ENCODE results near the gene FSTL4. TPM values are rescaled to one million over a fixed set of nuclear protein-coding genes. Genes with fewer than 3 reads are reported as not detected.

The FSTL4 gene
- total RNA-seq, 6 donors from 2014 or later: 0.49 to 4.6 (median 1.1) TPM

- Histone ChIP-seq H3K4me1 (no peaks in the 10 kb centered on the region), H3K9me3 (no peaks in the 10 kb centered on the region), H3K4me3 (no peak overlapping the region), H3K36me3 (no peaks in the 10 kb centered on the region), H3K27me3 (no peaks in the 10 kb centered on the region), H3K27ac (no peak overlapping the region)
- no peak for TF ChIP-seq CTCF (IDR thresholded peaks at IDR 0.05)
- no peak for TF ChIP-seq POLR2AphosphoS5 (IDR thresholded peaks at IDR 0.05)
- TF ChIP-seq POLR2A (IDR thresholded peaks at IDR 0.05): no peak
- no peak for TF ChIP-seq EP300 (IDR thresholded peaks at IDR 0.05)
- DNase-seq: no peak
- 60 to 65% methylated on average over 1 to 5 of the region's 5 CpGs for WGBS, 2 donors
- no peak for ATAC-seq (ENCODE audit: low FRiP score in 2 of 2)
Observed at GRCh38 chr5:133403741-133404364, 208.5 kb downstream of the FSTL4 start.

- Histone ChIP-seq H3K36me3 (no peaks in the 10 kb centered on the region), H3K4me1 (no peaks in the 10 kb centered on the region), H3K4me3 (no peak overlapping the region), H3K27me3 (no peaks in the 10 kb centered on the region), H3K9me3 (no peaks in the 10 kb centered on the region), H3K27ac (no peak overlapping the region)
- TF ChIP-seq POLR2A (IDR thresholded peaks at IDR 0.05) (no peak), CTCF (IDR thresholded peaks at IDR 0.05) (no peak), POLR2AphosphoS5 (IDR thresholded peaks at IDR 0.05) (no peak), EP300 (IDR thresholded peaks at IDR 0.05) (no peak)
- 89 to 93% methylated on average over 12 of the region's 12 CpGs for WGBS, 2 donors
- no peak for ATAC-seq (ENCODE audit: low FRiP score in 2 of 2)
- no peak for DNase-seq
Observed at GRCh38 chr5:133402775-133403174, 209.6 kb downstream of the FSTL4 start.

DNA sequence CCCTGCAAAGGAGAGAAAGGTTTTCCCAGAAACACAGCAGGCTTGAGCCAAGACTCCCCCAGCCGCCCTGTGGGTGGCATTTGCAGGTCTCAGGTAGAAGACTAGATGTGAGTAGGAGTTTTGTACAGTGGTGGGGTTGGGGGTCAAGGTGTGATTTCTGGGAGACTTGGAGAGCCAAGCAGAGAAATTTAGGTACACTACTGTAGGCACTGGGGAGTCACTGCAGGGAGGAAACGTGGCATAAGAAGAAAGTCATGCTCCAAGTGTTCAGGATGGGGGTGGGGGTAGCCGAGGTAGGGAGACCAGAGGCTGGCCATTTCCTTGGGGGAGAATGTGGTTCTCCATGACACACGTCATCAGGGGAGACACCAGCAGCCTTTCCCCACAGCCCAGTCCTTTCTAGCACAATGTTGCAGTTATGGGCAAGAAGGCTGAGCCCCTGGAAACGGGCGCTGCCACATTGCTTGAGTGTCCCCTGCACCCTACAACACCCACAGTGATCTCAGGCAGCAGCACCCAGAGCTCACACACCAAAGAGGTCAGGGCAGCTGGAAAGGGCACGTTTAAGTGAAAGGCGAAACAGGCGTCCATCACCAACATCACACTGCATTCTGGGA lies 210.5 kb downstream of the FSTL4 start:
- H3K9me3 ChIP-seq: no peaks in the 10 kb centered on the region
- H3K36me3 ChIP-seq: no peaks in the 10 kb centered on the region
- no peak overlapping the region for H3K4me3 ChIP-seq
- no peaks in the 10 kb centered on the region for H3K27me3 ChIP-seq
- TF ChIP-seq POLR2A (IDR thresholded peaks at IDR 0.05): no peak
- no peak for TF ChIP-seq EP300 (IDR thresholded peaks at IDR 0.05)
- no peak for TF ChIP-seq CTCF (IDR thresholded peaks at IDR 0.05)
- no peak for TF ChIP-seq POLR2AphosphoS5 (IDR thresholded peaks at IDR 0.05)
- peaks cover 0 to 1% (median 0%) of the 10 kb centered on the region in 4 donors for H3K4me1 ChIP-seq
- H3K27ac ChIP-seq: no peak overlapping the region
- ATAC-seq (ENCODE audit: low FRiP score in 2 of 2) (no peak), DNase-seq (no peak)
- WGBS, 2 donors: 81 to 83% methylated on average over 9 of the region's 9 CpGs

DNA sequence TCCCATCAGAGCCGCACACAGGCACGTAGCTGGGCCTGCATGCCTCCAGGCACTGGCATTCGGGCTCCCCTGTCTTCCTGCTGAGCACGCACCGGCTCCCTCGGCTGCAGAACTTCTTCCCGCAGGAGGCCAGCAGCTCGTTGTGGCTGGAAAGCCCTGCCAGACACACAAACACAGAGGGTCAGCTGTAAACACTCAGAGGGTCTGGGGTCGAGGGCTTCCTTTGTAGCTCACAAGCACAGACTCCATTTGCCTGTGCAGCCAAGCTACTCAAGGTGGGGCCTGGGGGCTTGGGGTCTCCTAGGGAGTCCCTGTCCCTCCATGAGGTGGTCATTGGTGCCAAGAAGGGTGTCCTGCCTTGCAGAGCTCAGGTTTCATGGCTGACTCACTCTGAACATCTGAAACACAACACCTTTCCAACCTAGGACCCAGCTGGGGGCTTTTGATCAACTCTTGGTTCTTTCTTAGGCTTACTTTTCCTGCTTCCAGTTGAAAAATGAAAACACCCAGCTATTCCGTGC lies 211.4 kb downstream of the FSTL4 start:
- no peaks in the 10 kb centered on the region for H3K27me3 ChIP-seq

More for the DNA sequence above, 211.4 kb downstream of the FSTL4 start:
- H3K4me1 ChIP-seq: peaks cover 0 to 4% (median 0%) of the 10 kb centered on the region in 4 donors
- DNase-seq (no peak), ATAC-seq (ENCODE audit: low FRiP score in 2 of 2) (no peak)
- H3K4me3 ChIP-seq: no peak overlapping the region
- H3K27ac ChIP-seq: no peak overlapping the region
- no peaks in the 10 kb centered on the region for H3K9me3 ChIP-seq
- no peaks in the 10 kb centered on the region for H3K36me3 ChIP-seq
- WGBS, 2 donors: 65 to 77% methylated on average over 4 to 10 of the region's 10 CpGs
- TF ChIP-seq CTCF (IDR thresholded peaks at IDR 0.05) (no peak), POLR2AphosphoS5 (IDR thresholded peaks at IDR 0.05) (no peak), EP300 (IDR thresholded peaks at IDR 0.05) (no peak), POLR2A (IDR thresholded peaks at IDR 0.05) (no peak)

All from upper lobe of left lung (tissue), 6 donors.